ENCODE results near the gene CTU1. TPM values are rescaled to one million over a fixed set of nuclear protein-coding genes. Genes with fewer than 3 reads are reported as not detected.

The CTU1 gene
- total RNA-seq, 1 experiment from 2014 or later: 2.8 TPM

Other genes with a start within 250 kb of the CTU1 start
- not detected in 2 replicates for gene KLK2, start 235.0 kb downstream of the CTU1 start, total RNA-seq (2014; rRNA removed; shearing (Covaris generic))
- not detected in 2 replicates for gene KLK4, start 197.0 kb downstream of the CTU1 start, total RNA-seq (2014; rRNA removed; shearing (Covaris generic))
- gene KLK5, start 155.4 kb downstream of the CTU1 start, total RNA-seq (2014; rRNA removed; shearing (Covaris generic)): 0.64 TPM in 1 of 2 replicates, not detected in the other
- gene KLK6, start 138.8 kb downstream of the CTU1 start, total RNA-seq (2014; rRNA removed; shearing (Covaris generic)): not detected in 2 replicates
- not detected in 2 replicates for gene KLK7, start 124.5 kb downstream of the CTU1 start, total RNA-seq (2014; rRNA removed; shearing (Covaris generic))
- not detected in 2 replicates for gene KLK8, start 106.8 kb downstream of the CTU1 start, total RNA-seq (2014; rRNA removed; shearing (Covaris generic))
- not detected in 2 replicates for gene KLK10, start 88.7 kb downstream of the CTU1 start, total RNA-seq (2014; rRNA removed; shearing (Covaris generic))
- not detected in 2 replicates for gene KLK11, start 81.8 kb downstream of the CTU1 start, total RNA-seq (2014; rRNA removed; shearing (Covaris generic))
- not detected in 2 replicates for gene KLK12, start 73.4 kb downstream of the CTU1 start, total RNA-seq (2014; rRNA removed; shearing (Covaris generic))
- gene KLK13, start 43.3 kb downstream of the CTU1 start, total RNA-seq (2014; rRNA removed; shearing (Covaris generic)): not detected in 2 replicates
- not detected in 2 replicates for gene KLK14, start 25.5 kb downstream of the CTU1 start, total RNA-seq (2014; rRNA removed; shearing (Covaris generic))
- gene SIGLEC9, start 16.5 kb upstream of the CTU1 start, total RNA-seq (2014; rRNA removed; shearing (Covaris generic)): not detected in 2 replicates
- not detected in 2 replicates for gene SIGLEC7, start 33.9 kb upstream of the CTU1 start, total RNA-seq (2014; rRNA removed; shearing (Covaris generic))
- 3.3 and 13.9 TPM in 2 replicates for gene CD33, start 116.7 kb upstream of the CTU1 start, total RNA-seq (2014; rRNA removed; shearing (Covaris generic))
- 0.39 TPM in 1 of 2 replicates, not detected in the other for gene SIGLECL1, start 142.7 kb upstream of the CTU1 start, total RNA-seq (2014; rRNA removed; shearing (Covaris generic))
- 0.72 and 1.2 TPM in 2 replicates for gene IGLON5, start 203.2 kb upstream of the CTU1 start, total RNA-seq (2014; rRNA removed; shearing (Covaris generic))
- gene VSIG10L, start 233.7 kb upstream of the CTU1 start, total RNA-seq (2014; rRNA removed; shearing (Covaris generic)): 8.0 and 8.5 TPM in 2 replicates

All from H4 (cell line).